Liver (tissue), 9 donors: ENCODE measurements around the gene DNMT1. TPM values are rescaled to one million over a fixed set of nuclear protein-coding genes. Genes with fewer than 3 reads are reported as not detected.
A peak's percentile ranks its signal among the peaks of the same experiment; 100 is the strongest.

Experiments used
- DNase-seq: peaks from one replicate; pipeline ENCODE4 v3.0.0-alpha.2; 2017; ENCODE audit warnings: low spot score
- H3K27ac ChIP-seq, 2 donors: one replicate each; pipeline ENCODE4 v1.7.0; 2013; ENCODE audit warnings: inconsistent platforms in 2 of 2, low read length in 2 of 2, control low read depth in 1 of 2, low read depth in 1 of 2, mild to moderate bottlenecking in 1 of 2
- H3K27me3 ChIP-seq, 4 donors: one replicate each; pipeline versions ENCODE4 v1.6.1 to v1.7.0; 2013; ENCODE audit warnings: low read length in 3 of 4, inconsistent platforms in 1 of 4, mild to moderate bottlenecking in 1 of 4, moderate library complexity in 1 of 4; ENCODE audit not compliant: control insufficient read depth in 4 of 4, insufficient read depth in 4 of 4
- H3K36me3 ChIP-seq, 4 donors: one replicate each; pipeline versions ENCODE4 v1.6.1 to v1.7.0; 2013; ENCODE audit warnings: low read length in 3 of 4, mild to moderate bottlenecking in 3 of 4, low read depth in 1 of 4, moderate library complexity in 1 of 4; ENCODE audit not compliant: control insufficient read depth in 4 of 4, insufficient read depth in 3 of 4
- H3K4me1 ChIP-seq, 4 donors: one replicate each; pipeline versions ENCODE4 v1.6.1 to v1.7.0; 2013; ENCODE audit warnings: low read length in 3 of 4, mild to moderate bottlenecking in 3 of 4, moderate library complexity in 1 of 4; ENCODE audit not compliant: control insufficient read depth in 4 of 4, insufficient read depth in 4 of 4
- H3K4me3 ChIP-seq, 3 donors: one replicate each; pipeline versions ENCODE4 v1.6.1 to v1.7.0; 2013; ENCODE audit warnings: low read length in 3 of 3, control low read depth in 1 of 3, low read depth in 1 of 3, mild to moderate bottlenecking in 1 of 3
- H3K9ac ChIP-seq, 2 donors: one replicate each; pipeline ENCODE4 v1.7.0; 2013; ENCODE audit warnings: low read length in 2 of 2, mild to moderate bottlenecking in 2 of 2, moderate library complexity in 2 of 2, control low read depth in 1 of 2, low read depth in 1 of 2
- H3K9me3 ChIP-seq, 4 donors: one replicate each; pipeline versions ENCODE4 v1.6.1 to v1.7.0; 2013; ENCODE audit warnings: low read length in 3 of 4; ENCODE audit not compliant: control insufficient read depth in 4 of 4
- EGR1 ChIP-seq, 2 donors: IDR thresholded peaks; 2 replicates each; pipeline ENCODE4 v1.6.1; 2016 to 2018; ENCODE audit warnings: antibody characterized with exemption in 2 of 2, low read depth in 2 of 2
- HNF4G ChIP-seq: IDR thresholded peaks from 2 replicates; pipeline ENCODE4 v1.6.1; 2016; ENCODE audit warnings: antibody characterized with exemption
- NR2F2 ChIP-seq: IDR thresholded peaks from 2 replicates; pipeline ENCODE4 v1.6.1; 2016; ENCODE audit warnings: antibody characterized with exemption
- RAD21 ChIP-seq, 2 donors: IDR thresholded peaks; 2 replicates each; pipeline ENCODE4 v1.6.1; 2016; ENCODE audit warnings: antibody characterized with exemption in 2 of 2, mild to moderate bottlenecking in 2 of 2
- REST ChIP-seq: IDR thresholded peaks from 2 replicates; pipeline ENCODE4 v1.6.1; 2016; ENCODE audit warnings: antibody characterized with exemption, mild to moderate bottlenecking
- RXRA ChIP-seq, 2 donors: IDR thresholded peaks; 2 replicates each; pipeline ENCODE4 v1.6.1; 2017 to 2018; ENCODE audit warnings: antibody characterized with exemption in 2 of 2, mild to moderate bottlenecking in 1 of 2
- WGBS: extraction: QIAGEN DNeasy Blood & Tissue Kit; methylation state at CpG from one replicate; pipeline ENCODE4 v1.1.7; 2013; 5-methylcytosine and 5-hydroxymethylcytosine counted together
- polyA plus RNA-seq, 2 donors: library from polyadenylated mRNA; stranded (reverse) in 1 of 2; unstranded in 1 of 2; fragments of 200-250 nt in 1 of 2; fragments of >200 nt in 1 of 2; fragmentation: Nextera tagmentation in 1 of 2; extraction: Ambion mirVana in 1 of 2; gene quantifications; one replicate each; pipeline versions ENCODE4 v1.2.1 to v1.2.3, GENCODE V29; 2013 to 2015
- total RNA-seq, 2 donors: library from RNA; depleted of rRNA; stranded (reverse); fragments of >200 nt; gene quantifications; one replicate each; pipeline ENCODE4 v1.2.3, GENCODE V29; 2014
- TF ChIP-seq, protein P1 (sequence below): IDR thresholded peaks from 2 replicates; pipeline ENCODE4 v1.6.1; 2016; ENCODE audit warnings: antibody characterized with exemption
- donor health status: healthy.
- donor health status: healthy.
- donor health status: healthy.
- donor health status: healthy.
- donor health status: healthy.

The DNMT1 gene
- total and polyA plus RNA-seq, 4 donors = 8.7 to 47.1 (median 20.0) TPM

- H3K4me1 ChIP-seq = peaks cover 18 to 47% (median 32%) of the 10 kb centered on the region in 4 donors
- H3K9ac ChIP-seq = peak overlapping the region; percentile 56 to 66
Measured at GRCh38 chr19:10095622-10095947, 99.2 kb downstream of the DNMT1 start.

DNA sequence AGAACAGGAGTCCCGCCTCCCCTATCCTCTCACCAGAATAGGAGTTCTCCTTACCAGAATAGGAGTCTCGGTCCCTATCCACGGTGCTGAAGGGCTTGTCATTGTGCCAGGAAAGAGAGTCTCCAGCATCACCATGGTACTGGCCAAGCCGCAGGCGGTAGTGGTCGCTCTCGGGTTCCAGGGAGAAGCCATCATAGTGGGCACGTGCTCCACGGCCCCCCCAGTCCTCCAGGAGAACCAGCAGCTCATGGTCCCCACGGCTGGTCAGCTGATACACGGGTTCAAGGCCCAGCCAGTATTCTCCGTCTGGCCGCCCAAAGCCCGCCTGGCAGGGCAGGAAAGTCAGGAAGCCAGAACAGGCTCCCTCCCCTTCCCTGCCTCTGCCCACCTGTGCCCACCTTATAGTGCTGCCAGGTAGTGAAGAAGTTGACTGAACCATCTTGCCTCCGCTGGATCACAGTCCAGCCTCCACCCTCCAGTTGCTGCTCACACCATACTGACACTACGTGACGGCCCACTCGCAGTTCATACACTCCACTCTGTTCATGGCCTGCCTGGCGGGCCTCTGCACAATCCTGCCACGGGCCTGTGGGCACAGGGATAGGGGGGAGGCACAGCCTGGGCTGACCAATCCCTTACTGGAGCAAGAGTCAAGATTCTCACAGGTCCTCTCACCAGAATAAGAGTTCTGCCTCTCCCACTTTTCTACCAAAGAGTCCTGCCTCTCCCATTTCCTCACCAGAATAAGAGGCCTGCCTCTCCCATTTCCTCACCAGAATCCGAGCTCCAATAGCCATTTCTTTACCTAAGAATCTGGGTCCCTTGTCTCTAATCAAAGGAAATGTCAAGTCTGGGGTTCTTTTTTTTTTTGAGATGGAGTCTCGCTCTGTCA, 101.2 kb downstream of the DNMT1 start:
- no peak for DNase-seq
- Histone ChIP-seq H3K27ac (no peak overlapping the region), H3K9me3 (no peaks in the 10 kb centered on the region), H3K9ac (no peak overlapping the region), H3K27me3 (no peaks in the 10 kb centered on the region), H3K36me3 (peaks cover 14 to 33% (median 25%) of the 10 kb centered on the region in 4 donors), H3K4me3 (no peak overlapping the region), H3K4me1 (peaks cover 22 to 59% (median 46%) of the 10 kb centered on the region in 4 donors)
- 88% methylated on average over 22 of the region's 22 CpGs for WGBS
- TF ChIP-seq, protein P1, sequence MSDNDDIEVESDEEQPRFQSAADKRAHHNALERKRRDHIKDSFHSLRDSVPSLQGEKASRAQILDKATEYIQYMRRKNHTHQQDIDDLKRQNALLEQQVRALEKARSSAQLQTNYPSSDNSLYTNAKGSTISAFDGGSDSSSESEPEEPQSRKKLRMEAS = no peak
- TF ChIP-seq RAD21 (IDR thresholded peaks at IDR 0.05) (no peak), EGR1 (IDR thresholded peaks at IDR 0.05; ENCODE audit: low read depth in 2 of 2) (no peak), HNF4G (no peak), REST (peak; percentile 97), RXRA (IDR thresholded peaks at IDR 0.05) (no peak)

More at GRCh38 chr19:10095622-10095947, 99.2 kb downstream of the DNMT1 start:
- peak overlapping the region; percentile 7 to 70 (median 30) for H3K4me3 ChIP-seq
- 19% methylated on average over 7 of the region's 7 CpGs for WGBS
- H3K27ac ChIP-seq = peak overlapping the region; percentile 89 to 92
- TF ChIP-seq NR2F2 (peak; percentile 18), EGR1 (IDR thresholded peaks at IDR 0.05; ENCODE audit: low read depth in 2 of 2) (no peak)
- no peaks in the 10 kb centered on the region for H3K9me3 ChIP-seq
- no peaks in the 10 kb centered on the region for H3K27me3 ChIP-seq
- no peak for DNase-seq
- H3K36me3 ChIP-seq = peaks cover 8 to 22% (median 17%) of the 10 kb centered on the region in 4 donors

GRCh38 chr19:10092648-10093294, 102.0 kb downstream of the DNMT1 start:
- H3K9ac ChIP-seq = no peak overlapping the region
- peak overlapping the region; percentile 36 to 85 for H3K27ac ChIP-seq
- peaks cover 14 to 33% (median 25%) of the 10 kb centered on the region in 4 donors for H3K36me3 ChIP-seq
- WGBS = 87% methylated on average over 9 of the region's 9 CpGs
- no peak for TF ChIP-seq RXRA (IDR thresholded peaks at IDR 0.05)
- no peaks in the 10 kb centered on the region for H3K9me3 ChIP-seq
- DNase-seq = no peak
- H3K4me3 ChIP-seq = no peak overlapping the region
- H3K27me3 ChIP-seq = no peaks in the 10 kb centered on the region
- H3K4me1 ChIP-seq = peaks cover 22 to 60% (median 47%) of the 10 kb centered on the region in 4 donors
